ENCODE measurements around the gene MRPL51. TPM values are rescaled to one million over a fixed set of nuclear protein-coding genes. Genes with fewer than 3 reads are reported as not detected.
"Not testable (repeated sequence)": the region's sequence is repeated elsewhere in the genome, so short reads cannot be mapped to it uniquely, and the experiment has no call there.

Gene MRPL51
- total RNA-seq, 1 experiment from 2014 or later = 265 TPM

DNA sequence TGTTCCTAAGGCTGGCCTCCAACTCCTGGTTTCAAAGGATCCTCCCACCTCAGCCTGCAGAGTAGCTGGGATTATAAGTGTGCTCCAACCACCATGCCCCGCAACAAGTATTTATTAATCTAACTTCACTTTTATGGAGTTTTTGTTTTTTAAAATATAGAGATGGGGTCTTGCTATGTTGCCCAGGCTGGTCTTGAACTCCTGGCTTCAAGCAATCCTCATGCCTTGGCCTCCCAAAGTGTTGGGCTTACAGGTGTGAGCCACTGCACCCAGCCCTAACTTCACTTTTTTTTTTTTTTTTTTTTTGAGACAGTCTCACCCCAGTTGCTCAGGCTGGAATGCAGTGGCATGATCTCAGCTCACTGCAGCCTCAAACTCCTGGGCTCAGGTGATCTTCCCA is 2.4 kb downstream of the MRPL51 start:
- H3K79me2 ChIP-seq (ENCODE audit: insufficient read depth, low read length) = peaks cover 33% of the 10 kb centered on the region
- H3K9me3 ChIP-seq (ENCODE audit: control insufficient read depth in 1 of 2, insufficient read depth in 1 of 2, low read depth in 1 of 2, low read length in 2 of 2); H3K9ac ChIP-seq (ENCODE audit: low read length); intact Hi-C loops (cut with micrococcal nuclease); POLR2A ChIA-PET; ATAC-seq; H3K9me2 ChIP-seq (ENCODE audit: insufficient read depth); BruUV-seq (replicated peaks); H2AFZ ChIP-seq (ENCODE audit: low read depth, low read length, poor library complexity, severe bottlenecking); CTCF ChIA-PET; H3K4me3 ChIP-seq (replicated peaks in 1 of 2; ENCODE audit: low read depth in 1 of 2, low read length in 2 of 2); DNase-seq (ENCODE audit: low read depth, low spot score); H3K27ac ChIP-seq (ENCODE audit: low read depth, low read length); H4K20me1 ChIP-seq (ENCODE audit: insufficient read depth); H3K27me3 ChIP-seq (ENCODE audit: insufficient read depth, low read length); H3K4me2 ChIP-seq (ENCODE audit: low read length): not testable (repeated sequence)
- RAD21 ChIA-PET (ENCODE audit: low non-redundant PET in 1 of 2, low total read pairs in 2 of 2, uncharacterized antibody in 2 of 2, unreplicated experiment in 2 of 2) = interaction anchor here in 1 of 2 experiments (0.7 kb wide), 1 partner anchor 407 kb away, joined by 3 read pairs; no protein-coding TSS in a partner anchor
- peaks cover 8 to 16% of the 10 kb centered on the region in 2 experiments for H3K36me3 ChIP-seq (ENCODE audit: control insufficient read depth in 1 of 2, insufficient read depth in 2 of 2, low read length in 2 of 2)
- peaks cover 12 to 19% of the 10 kb centered on the region in 2 experiments for H3K4me1 ChIP-seq (ENCODE audit: control insufficient read depth in 1 of 2, insufficient read depth in 2 of 2, low read length in 2 of 2)

GRCh38 chr12:6489449-6489848 is 3.6 kb downstream of the MRPL51 start:
- no peak overlapping the region for H3K4me2 ChIP-seq (ENCODE audit: low read length)
- peaks cover 3 to 8% of the 10 kb centered on the region in 2 experiments; a peak in 2 of 4 replicates for H3K36me3 ChIP-seq (ENCODE audit: control insufficient read depth in 1 of 2, insufficient read depth in 2 of 2, low read length in 2 of 2)
- BruUV-seq (replicated peaks) = no TSS peak
- CTCF ChIA-PET = no interaction called here
- no peaks in the 10 kb centered on the region for H3K27me3 ChIP-seq (ENCODE audit: insufficient read depth, low read length)
- no peak overlapping the region for H3K4me3 ChIP-seq (replicated peaks in 1 of 2; ENCODE audit: low read depth in 1 of 2, low read length in 2 of 2)
- RAD21 ChIA-PET (ENCODE audit: low non-redundant PET in 1 of 2, low total read pairs in 2 of 2, uncharacterized antibody in 2 of 2, unreplicated experiment in 2 of 2) = no interaction called here
- no peaks in the 10 kb centered on the region for H3K9me3 ChIP-seq (ENCODE audit: control insufficient read depth in 1 of 2, insufficient read depth in 1 of 2, low read depth in 1 of 2, low read length in 2 of 2)
- H4K20me1 ChIP-seq (ENCODE audit: insufficient read depth) = no peaks in the 10 kb centered on the region
- DNase-seq (ENCODE audit: low read depth, low spot score) (no peak), ATAC-seq (no peak)
- peaks cover 6% of the 10 kb centered on the region in 2 experiments; a peak in 3 of 4 replicates for H3K4me1 ChIP-seq (ENCODE audit: control insufficient read depth in 1 of 2, insufficient read depth in 2 of 2, low read length in 2 of 2)
- H3K27ac ChIP-seq (ENCODE audit: low read depth, low read length) = no peak overlapping the region
- H2AFZ ChIP-seq (ENCODE audit: low read depth, low read length, poor library complexity, severe bottlenecking) = no peak overlapping the region
- H3K9me2 ChIP-seq (ENCODE audit: insufficient read depth) = no peaks in the 10 kb centered on the region
- no peak for TF ChIP-seq YY1 (IDR thresholded peaks at IDR 0.05; ENCODE audit: extremely low read depth, insufficient replicate concordance, low read depth, low read length)
- no peak for TF ChIP-seq ELF1 (IDR thresholded peaks at IDR 0.05; ENCODE audit: borderline replicate concordance, low read depth)
- TF ChIP-seq JUND (IDR thresholded peaks at IDR 0.05) = no peak
- peaks cover 20% of the 10 kb centered on the region for H3K79me2 ChIP-seq (ENCODE audit: insufficient read depth, low read length)
- intact Hi-C loops (cut with micrococcal nuclease) = no loop called here
- no peak overlapping the region for H3K9ac ChIP-seq (ENCODE audit: low read length)
- POLR2A ChIA-PET = interaction anchor here (1.7 kb wide), 1 partner anchor 45 kb away, joined by 6 read pairs; the partner anchor contains the start of gene GAPDH

Measured in HCT116 (cell line).